Bronchial epithelial cell (primary cell): ENCODE measurements around the gene NALCN. TPM values are rescaled to one million over a fixed set of nuclear protein-coding genes. Genes with fewer than 3 reads are reported as not detected.

Experiments
- DNase-seq: peaks from one replicate; pipeline ENCODE4 v3.0.0-alpha.2; 2010; ENCODE audit warnings: low read depth
- FAIRE-seq: peaks from 2 replicates; lab custom pipeline; 2011; peaks lifted over from hg19 to GRCh38; lab: Jason Lieb, UNC
- H3K27me3 ChIP-seq: 2 replicates; pipeline ENCODE4 v1.5.1; 2011; ENCODE audit warnings: low read length; ENCODE audit not compliant: control insufficient read depth, insufficient read depth
- H3K36me3 ChIP-seq: 2 replicates; pipeline ENCODE4 v1.5.1; 2011; ENCODE audit warnings: low read length; ENCODE audit not compliant: control insufficient read depth, insufficient read depth
- H3K4me3 ChIP-seq: 2 replicates; pipeline ENCODE4 v1.5.1; 2011; ENCODE audit warnings: mild to moderate bottlenecking, low read depth, low read length, control low read depth
- CTCF ChIP-seq: IDR thresholded peaks from 2 replicates; pipeline ENCODE4 v1.5.1; 2011; ENCODE audit warnings: mild to moderate bottlenecking, moderate library complexity, low read length, control low read depth, inconsistent platforms; ENCODE audit not compliant: insufficient read depth, severe bottlenecking
- total RNA-seq: library from RNA; depleted of rRNA; stranded (reverse); fragments of >200 nt; gene quantifications from 2 replicates; pipeline ENCODE4 v1.2.1, GENCODE V29; 2014

Gene NALCN
- total RNA-seq, 1 donor from 2014 or later: 0.26 TPM

GRCh38 chr13:101423872-101424271 lies 7.6 kb upstream of the NALCN start:
- no peak for TF ChIP-seq CTCF
- no peak for DNase-seq
- H3K27me3 ChIP-seq: no peaks in the 10 kb centered on the region
- H3K36me3 ChIP-seq: no peaks in the 10 kb centered on the region
- no peak for FAIRE-seq
- no peak overlapping the region for H3K4me3 ChIP-seq

- Histone ChIP-seq H3K27me3 (no peaks in the 10 kb centered on the region), H3K4me3 (no peak overlapping the region), H3K36me3 (no peaks in the 10 kb centered on the region)
- FAIRE-seq: no peak
- DNase-seq: no peak
- TF ChIP-seq CTCF: no peak
These were observed 1.2 kb upstream of the NALCN start for GRCh38 chr13:101417501-101417900.

GRCh38 chr13:101417043-101417406 lies 717 bp upstream of the NALCN start:
- Histone ChIP-seq H3K27me3 (no peaks in the 10 kb centered on the region), H3K4me3 (peak overlapping the region; percentile 53), H3K36me3 (no peaks in the 10 kb centered on the region)
- no peak for TF ChIP-seq CTCF
- no peak for FAIRE-seq
- DNase-seq: peak; percentile 76

- H3K36me3 ChIP-seq: no peaks in the 10 kb centered on the region
- H3K4me3 ChIP-seq: peak overlapping the region; percentile 53
- no peak for DNase-seq
- no peak for FAIRE-seq
- no peaks in the 10 kb centered on the region for H3K27me3 ChIP-seq
- TF ChIP-seq CTCF: no peak
These were observed 742 bp downstream of the NALCN start for GRCh38 chr13:101415358-101416174.

GRCh38 chr13:101412076-101412475 lies 4.2 kb downstream of the NALCN start:
- no peak for TF ChIP-seq CTCF
- Histone ChIP-seq H3K36me3 (no peaks in the 10 kb centered on the region), H3K27me3 (no peaks in the 10 kb centered on the region), H3K4me3 (no peak overlapping the region)
- DNase-seq (no peak), FAIRE-seq (no peak)
